Stimulated activated naive CD8-positive, alpha-beta T cell treated with anti-CD3 and anti-CD28 coated beads, Interleukin-15, Interleukin-2, amounts not matched to agents 100 ng/mL and 50 ng/mL, for 24 hours (primary cell): Measurements from ENCODE around the gene TENM4.

Experiments used
- H3K27ac Mint-ChIP-seq: one replicate; pipeline ENCODE4 v1.8.0; 2021; ENCODE audit warnings: mild to moderate bottlenecking, mixed read lengths
- H3K27me3 Mint-ChIP-seq: one replicate; pipeline ENCODE4 v1.8.0; 2021; ENCODE audit warnings: mixed read lengths
- H3K36me3 Mint-ChIP-seq: one replicate; pipeline ENCODE4 v1.8.0; 2021; ENCODE audit warnings: low read depth, mixed read lengths
- H3K4me1 Mint-ChIP-seq: one replicate; pipeline ENCODE4 v1.8.0; 2021; ENCODE audit warnings: low read depth, mixed read lengths
- H3K4me3 Mint-ChIP-seq: one replicate; pipeline ENCODE4 v1.8.0; 2021; ENCODE audit warnings: mild to moderate bottlenecking, mixed read lengths
- H3K9me3 Mint-ChIP-seq: one replicate; pipeline ENCODE4 v1.8.0; 2021; ENCODE audit warnings: mixed read lengths

The TENM4 gene

DNA sequence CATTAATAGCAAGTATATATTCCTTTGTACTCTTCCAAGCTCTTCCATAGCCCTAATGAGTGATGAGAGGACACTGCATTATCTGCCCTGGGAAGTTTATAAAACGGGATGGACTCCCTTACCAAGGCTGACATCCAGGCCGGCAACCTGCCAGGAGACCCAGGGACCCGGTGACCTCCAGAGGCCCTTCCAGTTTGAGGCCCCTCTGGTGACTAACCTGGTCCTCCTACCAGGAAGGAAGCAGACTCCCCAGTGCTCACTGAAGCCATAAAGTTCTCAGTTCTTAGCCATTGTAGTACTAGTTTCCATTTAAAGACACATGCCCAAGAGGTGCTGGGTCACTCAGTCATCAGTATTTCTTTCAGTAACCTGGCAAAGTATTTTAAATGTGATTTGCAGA is 345.4 kb downstream of the TENM4 start:
- Mint-ChIP-seq H3K36me3 (no peaks in the 10 kb centered on the region), H3K4me1 (no peaks in the 10 kb centered on the region), H3K9me3 (no peaks in the 10 kb centered on the region)

DNA sequence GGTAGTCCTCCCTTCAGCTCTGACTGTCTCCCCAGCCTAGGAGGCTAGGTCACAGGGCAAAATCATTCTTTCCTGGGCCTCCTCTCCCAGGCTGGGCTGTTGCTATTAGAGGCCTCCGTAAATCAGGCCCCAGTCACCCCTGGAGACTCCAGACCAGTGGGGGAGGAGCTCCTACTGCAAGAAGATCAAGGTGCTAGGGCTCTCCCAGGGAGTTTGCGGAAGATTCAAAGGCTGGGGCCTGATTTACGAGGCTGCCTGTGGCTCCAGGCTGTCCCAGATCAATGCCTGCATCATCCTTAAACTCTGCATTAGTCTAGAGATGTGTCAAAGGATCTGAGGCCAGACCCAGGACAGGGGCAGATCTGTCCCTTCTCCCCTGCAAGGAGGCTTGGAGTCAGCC is 346.2 kb downstream of the TENM4 start:
- no peaks in the 10 kb centered on the region for H3K9me3 Mint-ChIP-seq

More for the DNA sequence above, 345.4 kb downstream of the TENM4 start:
- Mint-ChIP-seq H3K27ac (no peak overlapping the region), H3K4me3 (no peak overlapping the region), H3K27me3 (peaks cover 4% of the 10 kb centered on the region)

DNA sequence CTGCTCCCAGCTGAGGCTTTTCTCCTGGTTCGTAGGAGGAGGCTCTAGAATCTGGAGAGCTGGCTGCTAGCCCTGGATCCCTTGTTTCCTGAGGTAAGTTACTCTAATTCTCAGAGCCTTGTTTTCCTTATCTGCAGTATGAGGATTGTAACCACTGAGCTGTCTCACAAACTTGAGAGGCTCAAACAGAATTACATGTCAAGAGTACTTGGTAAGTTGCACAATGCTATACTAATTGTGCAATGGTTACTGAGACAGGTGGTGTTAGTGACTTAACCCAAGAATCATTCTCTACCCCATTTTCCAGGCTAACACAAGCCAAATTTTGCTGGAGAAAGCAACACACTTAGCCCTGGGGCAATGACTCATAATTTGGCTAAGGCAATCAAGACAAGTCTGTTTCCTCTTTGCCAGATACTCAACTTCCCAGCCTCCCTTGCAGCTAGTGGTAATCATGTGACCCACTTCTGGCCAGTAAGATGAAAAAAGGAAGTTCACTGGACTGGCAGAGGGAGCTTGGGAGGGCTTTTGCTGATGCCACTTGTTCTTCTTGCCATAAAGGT is 348.0 kb downstream of the TENM4 start:
- no peaks in the 10 kb centered on the region for H3K36me3 Mint-ChIP-seq
- no peak overlapping the region for H3K4me3 Mint-ChIP-seq
- H3K27me3 Mint-ChIP-seq, result no peaks in the 10 kb centered on the region

More for the DNA sequence above, 346.2 kb downstream of the TENM4 start:
- Mint-ChIP-seq H3K27ac (no peak overlapping the region), H3K27me3 (no peaks in the 10 kb centered on the region), H3K4me3 (no peak overlapping the region), H3K4me1 (no peaks in the 10 kb centered on the region), H3K36me3 (no peaks in the 10 kb centered on the region)

DNA sequence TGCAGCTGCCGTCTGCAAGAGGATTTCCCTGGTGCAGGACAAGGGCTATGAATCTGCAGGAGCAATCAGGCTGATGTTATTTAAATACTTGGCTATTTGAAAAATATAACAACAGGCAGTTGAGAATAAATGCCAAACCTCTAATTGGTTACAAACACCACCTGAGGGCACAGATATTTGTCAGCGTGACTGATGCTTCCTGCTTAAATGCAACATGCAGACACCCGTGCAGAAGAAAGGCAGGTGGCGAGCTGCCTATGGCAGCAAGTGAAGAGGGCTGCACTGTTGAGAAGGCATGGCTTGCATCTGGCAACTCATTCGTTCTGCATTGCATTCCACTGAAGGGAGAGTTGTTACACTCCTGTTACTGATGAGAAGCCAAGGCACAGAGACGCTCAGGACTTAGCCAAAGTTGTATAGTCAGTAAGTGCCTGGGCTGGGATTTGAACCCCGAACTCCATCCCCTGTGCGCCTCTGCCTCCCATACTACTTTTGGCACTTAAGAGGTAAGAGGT is 350.6 kb downstream of the TENM4 start:
- no peak overlapping the region for H3K27ac Mint-ChIP-seq
- no peaks in the 10 kb centered on the region for H3K4me1 Mint-ChIP-seq
- no peaks in the 10 kb centered on the region for H3K9me3 Mint-ChIP-seq
- no peaks in the 10 kb centered on the region for H3K27me3 Mint-ChIP-seq
- H3K4me3 Mint-ChIP-seq, result no peak overlapping the region
- no peaks in the 10 kb centered on the region for H3K36me3 Mint-ChIP-seq

More for the DNA sequence above, 348.0 kb downstream of the TENM4 start:
- Mint-ChIP-seq H3K4me1 (no peaks in the 10 kb centered on the region), H3K27ac (no peak overlapping the region), H3K9me3 (no peaks in the 10 kb centered on the region)

DNA sequence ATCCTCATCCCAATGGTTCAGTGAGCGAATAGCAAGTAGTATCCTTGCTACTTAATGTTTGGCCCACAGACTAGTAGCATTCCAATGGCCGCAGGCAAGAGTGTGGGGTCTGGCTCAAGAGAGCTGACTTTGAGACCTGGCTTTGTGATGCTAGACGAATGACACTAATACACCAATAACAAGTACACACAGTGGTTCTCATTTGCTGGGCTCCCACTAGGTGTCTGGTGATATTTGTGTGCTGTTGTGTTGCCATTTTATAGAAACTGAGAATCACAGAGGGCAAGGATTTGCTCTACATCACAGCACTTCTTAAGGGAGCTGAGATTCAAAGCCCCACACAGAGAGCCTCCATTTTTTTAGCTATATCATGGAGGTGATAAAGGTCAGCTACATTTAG is 351.2 kb downstream of the TENM4 start:
- H3K36me3 Mint-ChIP-seq, result no peaks in the 10 kb centered on the region
- H3K9me3 Mint-ChIP-seq, result no peaks in the 10 kb centered on the region
- no peaks in the 10 kb centered on the region for H3K4me1 Mint-ChIP-seq
- no peaks in the 10 kb centered on the region for H3K27me3 Mint-ChIP-seq
- H3K27ac Mint-ChIP-seq, result no peak overlapping the region
- H3K4me3 Mint-ChIP-seq, result no peak overlapping the region

DNA sequence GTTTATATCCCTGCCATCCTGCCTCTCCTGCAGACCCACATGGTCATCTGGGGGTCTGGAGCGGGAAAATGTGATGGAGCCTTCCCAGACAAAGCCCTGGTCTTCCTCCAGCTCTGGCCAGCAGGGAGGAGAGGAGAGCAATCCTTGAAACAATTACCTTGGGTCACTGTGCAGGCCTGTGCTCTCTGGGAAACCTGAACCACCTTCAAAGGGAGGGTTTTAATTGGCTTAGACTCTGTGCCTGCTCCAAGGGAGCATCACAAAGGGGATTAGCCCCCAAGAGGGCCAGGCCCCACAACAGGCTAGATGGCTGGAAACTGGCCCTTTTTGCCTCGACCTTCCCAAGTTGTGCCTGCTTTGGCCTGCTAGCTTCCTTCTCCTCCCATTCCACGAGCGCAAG is 351.9 kb downstream of the TENM4 start:
- Mint-ChIP-seq H3K36me3 (no peaks in the 10 kb centered on the region), H3K4me3 (no peak overlapping the region), H3K27ac (no peak overlapping the region), H3K4me1 (no peaks in the 10 kb centered on the region), H3K27me3 (no peaks in the 10 kb centered on the region), H3K9me3 (no peaks in the 10 kb centered on the region)

DNA sequence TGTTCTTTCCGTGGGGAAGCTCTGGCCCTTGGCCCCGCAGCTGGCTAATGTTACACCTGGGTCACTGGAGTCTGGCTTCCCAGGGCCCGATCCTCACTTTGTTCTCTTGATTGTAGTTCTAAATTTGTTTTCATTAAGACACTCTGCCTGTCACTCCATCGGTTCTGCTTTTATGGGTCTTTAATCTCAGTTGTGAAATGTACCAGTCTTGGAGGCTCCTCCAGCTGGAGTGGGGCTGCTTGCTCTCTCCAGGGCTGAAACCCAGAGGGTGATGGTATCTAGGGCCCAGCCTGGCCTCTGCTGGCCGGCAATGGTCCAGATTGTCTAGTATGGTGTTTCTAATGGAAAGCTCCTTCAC is 352.9 kb downstream of the TENM4 start:
- Mint-ChIP-seq H3K4me3 (no peak overlapping the region), H3K4me1 (no peaks in the 10 kb centered on the region), H3K27me3 (no peaks in the 10 kb centered on the region), H3K9me3 (no peaks in the 10 kb centered on the region), H3K27ac (no peak overlapping the region), H3K36me3 (no peaks in the 10 kb centered on the region)

DNA sequence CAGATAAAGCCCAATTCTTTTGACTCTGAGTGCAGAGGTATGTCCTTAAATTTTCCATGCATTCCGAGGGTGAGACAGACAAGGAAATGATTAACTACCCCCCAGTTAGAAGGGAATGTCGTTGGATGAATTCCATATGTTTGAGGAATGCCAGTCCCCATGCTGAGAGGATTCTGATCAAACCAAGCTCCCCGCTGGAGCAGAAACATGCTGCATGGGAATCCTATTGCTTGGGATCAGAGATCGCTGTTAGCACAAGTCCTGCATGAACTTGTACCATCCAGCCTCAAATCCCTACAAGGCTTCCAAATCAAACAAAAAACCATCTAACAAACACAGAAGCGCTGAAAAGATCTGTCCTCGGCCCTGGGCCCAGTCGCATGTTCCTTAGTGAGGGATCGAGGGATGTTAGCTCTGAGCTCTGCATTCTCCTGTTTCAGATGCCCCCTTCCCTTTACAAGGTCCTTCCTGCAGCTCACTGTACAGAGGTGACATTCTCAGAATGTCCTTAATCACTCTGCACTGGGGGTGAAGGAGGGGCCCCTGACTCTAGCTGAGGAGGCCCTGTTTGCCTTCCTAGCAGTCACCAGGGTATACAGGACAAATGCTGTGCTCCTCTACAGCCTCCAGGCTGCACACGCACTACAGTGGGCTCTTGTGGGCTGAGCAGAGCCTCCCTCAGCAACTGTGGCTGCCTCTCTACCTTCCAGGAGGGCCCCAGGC is 353.4 kb downstream of the TENM4 start:
- Mint-ChIP-seq H3K4me3 (no peak overlapping the region), H3K36me3 (no peaks in the 10 kb centered on the region), H3K27me3 (no peaks in the 10 kb centered on the region), H3K9me3 (no peaks in the 10 kb centered on the region), H3K27ac (no peak overlapping the region), H3K4me1 (no peaks in the 10 kb centered on the region)

DNA sequence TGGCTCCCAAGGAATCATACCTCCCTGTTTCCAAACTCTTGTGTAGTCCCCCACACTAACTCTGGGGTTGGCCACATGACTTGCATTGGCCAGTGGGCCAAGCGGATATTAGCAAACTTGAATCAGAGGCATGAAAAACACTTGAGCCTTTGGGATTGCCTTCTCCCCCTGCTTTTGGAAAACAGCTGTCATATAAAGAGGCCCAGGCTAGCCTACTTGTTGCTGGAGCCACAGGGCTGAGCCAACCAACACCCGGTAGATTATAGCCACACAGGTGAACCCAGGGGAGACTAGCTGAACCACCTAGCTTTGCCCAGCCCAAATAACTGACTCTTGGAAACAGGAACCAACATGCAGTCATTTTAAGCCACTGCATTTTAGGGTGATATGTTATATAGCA is 354.8 kb downstream of the TENM4 start:
- no peaks in the 10 kb centered on the region for H3K4me1 Mint-ChIP-seq
- H3K4me3 Mint-ChIP-seq, result no peak overlapping the region
- no peaks in the 10 kb centered on the region for H3K27me3 Mint-ChIP-seq
- no peak overlapping the region for H3K27ac Mint-ChIP-seq
- H3K36me3 Mint-ChIP-seq, result no peaks in the 10 kb centered on the region
- no peaks in the 10 kb centered on the region for H3K9me3 Mint-ChIP-seq

DNA sequence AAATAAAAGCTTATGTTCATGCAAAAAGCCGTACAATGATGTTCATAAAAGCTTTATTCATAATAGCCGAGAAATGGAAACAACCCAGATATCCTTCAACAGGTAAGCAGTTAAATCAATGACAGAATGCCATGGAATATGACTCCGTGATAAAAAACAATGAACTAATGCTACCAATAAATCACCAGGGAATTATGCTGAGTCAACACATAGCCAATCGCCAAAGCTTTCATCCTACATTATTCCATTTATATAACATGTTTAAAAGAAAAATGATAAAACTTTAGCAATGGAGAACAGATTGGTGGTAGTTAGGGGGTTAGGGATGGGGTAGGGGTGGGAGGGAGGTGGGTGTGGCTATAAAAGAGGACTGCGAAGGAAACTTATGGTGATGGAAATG is 356.4 kb downstream of the TENM4 start:
- Mint-ChIP-seq H3K4me3 (no peak overlapping the region), H3K4me1 (no peaks in the 10 kb centered on the region), H3K36me3 (no peaks in the 10 kb centered on the region), H3K9me3 (no peaks in the 10 kb centered on the region), H3K27ac (no peak overlapping the region), H3K27me3 (no peaks in the 10 kb centered on the region)

DNA sequence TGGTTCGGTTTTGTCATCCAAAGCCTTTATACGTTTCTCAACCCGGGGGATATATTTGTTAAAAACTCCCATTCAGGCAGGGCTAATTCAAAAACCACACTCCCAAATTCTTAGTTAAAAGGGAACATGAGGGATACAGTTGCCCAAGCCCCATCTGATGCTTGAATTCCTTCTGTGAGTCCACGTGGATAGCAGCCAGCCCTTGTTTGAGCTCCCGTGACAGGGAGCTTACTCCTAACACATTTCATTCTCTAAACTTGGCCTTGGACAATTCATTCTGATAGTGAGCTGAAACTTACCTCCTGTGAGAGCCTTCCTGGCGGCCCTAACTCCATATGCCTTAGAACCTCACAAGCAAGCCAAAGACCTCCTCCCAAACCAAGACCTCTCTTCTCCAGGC is 357.5 kb downstream of the TENM4 start:
- no peaks in the 10 kb centered on the region for H3K9me3 Mint-ChIP-seq
- H3K27ac Mint-ChIP-seq, result no peak overlapping the region
- H3K36me3 Mint-ChIP-seq, result no peaks in the 10 kb centered on the region
- no peak overlapping the region for H3K4me3 Mint-ChIP-seq
- no peaks in the 10 kb centered on the region for H3K4me1 Mint-ChIP-seq
- no peaks in the 10 kb centered on the region for H3K27me3 Mint-ChIP-seq

DNA sequence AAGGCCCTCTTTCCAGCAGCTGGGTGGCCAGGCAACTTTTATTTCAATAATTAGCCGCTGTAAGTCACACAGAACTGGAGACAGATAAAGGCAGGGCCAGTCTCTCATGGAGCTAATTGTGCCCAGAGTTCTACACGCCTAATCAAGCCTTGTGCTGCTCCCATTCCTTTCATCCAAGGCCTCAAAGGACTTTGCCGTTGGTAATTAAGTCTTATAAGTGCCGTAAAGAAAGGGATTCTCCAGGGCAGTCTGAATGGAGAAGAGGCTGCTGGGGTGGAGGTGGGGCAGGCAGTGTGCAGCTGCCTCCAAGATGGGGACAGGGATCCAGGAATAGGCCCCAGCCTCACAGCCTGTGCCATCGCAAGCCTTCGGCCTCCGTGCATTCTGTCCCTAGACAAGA is 357.9 kb downstream of the TENM4 start:
- no peaks in the 10 kb centered on the region for H3K9me3 Mint-ChIP-seq
- no peaks in the 10 kb centered on the region for H3K36me3 Mint-ChIP-seq
- no peaks in the 10 kb centered on the region for H3K4me1 Mint-ChIP-seq
- H3K27me3 Mint-ChIP-seq, result no peaks in the 10 kb centered on the region
- H3K4me3 Mint-ChIP-seq, result no peak overlapping the region
- no peak overlapping the region for H3K27ac Mint-ChIP-seq

DNA sequence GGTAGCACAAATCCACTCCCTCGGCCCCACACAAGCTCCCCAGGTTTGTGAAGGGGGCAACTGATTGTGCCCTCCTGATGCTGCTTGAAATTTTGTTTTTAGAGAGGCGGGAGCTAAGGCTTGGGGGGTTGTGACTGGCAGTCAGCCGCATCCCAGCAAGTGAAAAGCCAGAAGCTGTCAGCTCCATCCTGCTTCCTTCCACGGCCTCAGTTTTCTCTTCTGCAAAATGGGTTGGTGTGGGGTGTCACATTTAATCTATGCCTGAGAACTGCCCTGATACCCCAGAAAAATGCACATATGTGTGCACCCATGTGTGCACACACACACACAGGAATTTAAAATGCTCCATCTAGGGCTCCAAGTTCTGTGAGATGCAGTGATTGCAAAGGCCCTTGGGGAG is 358.6 kb downstream of the TENM4 start:
- Mint-ChIP-seq H3K27ac (no peak overlapping the region), H3K9me3 (no peaks in the 10 kb centered on the region), H3K36me3 (no peaks in the 10 kb centered on the region), H3K4me3 (no peak overlapping the region), H3K27me3 (peaks cover 4% of the 10 kb centered on the region), H3K4me1 (no peaks in the 10 kb centered on the region)

DNA sequence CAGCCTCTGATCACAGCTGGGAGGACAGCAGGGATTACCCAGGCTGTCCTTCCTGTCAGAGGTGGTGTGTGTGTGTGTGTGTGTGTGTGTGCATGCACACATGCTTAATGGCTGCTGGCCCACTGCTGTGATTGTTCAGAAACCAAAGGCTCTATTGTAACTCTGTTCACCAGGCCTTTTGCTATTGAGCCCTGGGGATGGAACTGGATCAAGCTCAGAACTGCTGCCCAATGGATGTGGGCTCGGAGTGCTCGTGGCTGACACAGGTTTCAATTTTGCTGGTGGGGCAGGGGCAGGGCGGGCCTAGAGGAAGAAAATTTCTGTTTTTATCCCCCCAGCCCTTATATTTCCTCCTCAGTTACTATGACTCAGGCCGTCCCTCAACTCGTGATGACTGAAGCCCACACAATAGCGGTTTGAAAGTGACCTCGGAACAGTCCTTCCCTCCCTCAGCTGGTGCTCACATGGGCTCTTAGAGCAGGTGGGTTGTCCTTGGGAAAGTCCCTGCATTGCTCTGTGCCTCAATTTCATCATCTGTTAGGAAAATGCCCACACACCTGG is 359.3 kb downstream of the TENM4 start:
- Mint-ChIP-seq H3K27me3 (peaks cover 4% of the 10 kb centered on the region), H3K9me3 (peaks cover under 1% of the 10 kb centered on the region), H3K36me3 (no peaks in the 10 kb centered on the region), H3K27ac (no peak overlapping the region), H3K4me1 (no peaks in the 10 kb centered on the region), H3K4me3 (no peak overlapping the region)

DNA sequence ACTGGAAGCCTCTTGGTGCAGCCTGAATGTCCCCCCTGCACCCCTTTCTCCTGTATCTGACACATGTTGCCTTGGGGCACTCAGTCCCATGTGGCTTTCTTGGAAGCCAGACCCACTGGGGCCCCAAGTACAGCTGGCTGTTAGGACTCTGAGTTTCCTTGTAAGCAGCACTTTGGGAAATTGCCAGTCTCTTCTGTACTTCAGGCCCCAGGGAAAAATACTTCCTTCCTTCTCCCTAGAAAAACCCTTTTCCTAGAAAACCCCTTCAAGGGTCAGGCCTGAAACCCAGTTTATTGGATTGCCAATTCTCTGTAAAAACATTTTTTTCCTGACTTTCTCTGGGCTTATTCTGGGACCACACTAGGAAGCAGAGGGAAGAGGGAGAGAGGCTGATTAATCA is 360.3 kb downstream of the TENM4 start:
- no peak overlapping the region for H3K27ac Mint-ChIP-seq
- H3K27me3 Mint-ChIP-seq, result peaks cover 4% of the 10 kb centered on the region
- H3K4me3 Mint-ChIP-seq, result no peak overlapping the region
- H3K36me3 Mint-ChIP-seq, result no peaks in the 10 kb centered on the region
- H3K4me1 Mint-ChIP-seq, result no peaks in the 10 kb centered on the region
- peaks cover 6% of the 10 kb centered on the region for H3K9me3 Mint-ChIP-seq

DNA sequence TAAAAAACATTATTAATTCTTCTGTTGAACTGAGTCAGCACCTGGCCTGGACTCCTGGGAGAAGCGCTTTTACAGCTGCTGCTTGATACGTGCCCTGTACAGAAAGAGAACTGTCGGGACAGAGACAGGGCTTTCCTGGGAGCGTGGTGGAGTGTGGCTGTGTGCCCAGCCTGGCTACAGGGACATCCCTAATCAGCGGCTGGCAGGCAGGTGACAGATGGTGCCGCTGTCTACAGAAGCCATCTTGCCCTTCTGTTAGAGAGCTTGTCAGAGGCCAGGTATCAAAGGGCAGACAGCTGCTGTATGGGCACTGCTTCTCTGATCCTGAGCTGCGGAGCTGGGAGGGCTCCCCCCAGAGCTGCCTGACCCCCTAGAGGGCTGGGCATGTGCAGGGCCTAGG is 361.8 kb downstream of the TENM4 start:
- peaks cover 6% of the 10 kb centered on the region for H3K9me3 Mint-ChIP-seq
- no peak overlapping the region for H3K27ac Mint-ChIP-seq
- H3K4me1 Mint-ChIP-seq, result no peaks in the 10 kb centered on the region
- peaks cover 4% of the 10 kb centered on the region for H3K27me3 Mint-ChIP-seq
- H3K4me3 Mint-ChIP-seq, result no peak overlapping the region
- no peaks in the 10 kb centered on the region for H3K36me3 Mint-ChIP-seq
